WTC11 (cell line): ENCODE measurements around the gene SLC15A4. TPM values are rescaled to one million over a fixed set of nuclear protein-coding genes. Genes with fewer than 3 reads are reported as not detected.

Source experiments
- ATAC-seq: fragments of 200-7000 bp; cut with Tn5 transposase; 2 replicates; pipeline ENCODE4 v1.10.0; 2021; ENCODE audit warnings: mild to moderate bottlenecking, moderate library complexity
- CTCF ChIA-PET: fragments of 300-600 bp; sonication (Branson Sonifier 250); formaldehyde crosslinking; loops from one replicate; lab custom pipeline; 2021; ENCODE audit warnings: antibody characterized with exemption; lab: Charles Lee
- POLR2A ChIA-PET: fragments of 350-600 bp; sonication (Branson Sonifier 250); formaldehyde crosslinking; loops from one replicate; lab custom pipeline; 2021; ENCODE audit warnings: antibody characterized with exemption; lab: Charles Lee
- DNase-seq: peaks from one replicate; pipeline ENCODE4 v3.0.0; 2021; ENCODE audit warnings: low spot score
- H3K27ac Mint-ChIP-seq: 2 replicates; pipeline ENCODE4 v1.8.0; 2021; ENCODE audit warnings: mixed read lengths
- H3K27me3 Mint-ChIP-seq: 2 replicates; pipeline ENCODE4 v1.8.0; 2021; ENCODE audit warnings: low read depth, mild to moderate bottlenecking, moderate library complexity, mixed read lengths
- H3K36me3 Mint-ChIP-seq: 2 replicates; pipeline ENCODE4 v1.8.0; 2021; ENCODE audit warnings: mixed read lengths
- H3K4me1 Mint-ChIP-seq: 2 replicates; pipeline ENCODE4 v1.8.0; 2022; ENCODE audit warnings: mixed read lengths
- H3K4me3 Mint-ChIP-seq: 2 replicates; pipeline ENCODE4 v1.8.0; 2021; ENCODE audit warnings: mild to moderate bottlenecking, moderate library complexity, mixed read lengths
- H3K9me3 Mint-ChIP-seq: 2 replicates; pipeline ENCODE4 v1.8.0; 2021; ENCODE audit warnings: mixed read lengths
- ATF3 ChIP-seq: sonication (generic); formaldehyde crosslinking; conservative IDR thresholded peaks from 2 replicates; pipeline ENCODE4 v1.8.1; 2022; ENCODE audit warnings: mild to moderate bottlenecking, missing genetic modification reagents
- EMX1 ChIP-seq: fragments of 250-450 bp; sonication (Bioruptor Pico); IDR thresholded peaks from 2 replicates; pipeline ENCODE4 v1.8.0; 2021; ENCODE audit warnings: mild to moderate bottlenecking
- ERG ChIP-seq: fragments of 250-450 bp; sonication (Bioruptor Pico); IDR thresholded peaks from 2 replicates; pipeline ENCODE4 v1.8.0; 2021; ENCODE audit warnings: mild to moderate bottlenecking
- FOXP4 ChIP-seq: sonication (generic); formaldehyde crosslinking; IDR thresholded peaks from 2 replicates; pipeline ENCODE4 v1.8.0; 2022; ENCODE audit warnings: mild to moderate bottlenecking, missing genetic modification reagents
- GTF2I ChIP-seq: fragments of 250-450 bp; sonication (Bioruptor Pico); conservative IDR thresholded peaks from 2 replicates; pipeline ENCODE4 v1.4.0; 2021; ENCODE audit warnings: mild to moderate bottlenecking
- RORB ChIP-seq: fragments of 250-450 bp; sonication (Bioruptor Pico); IDR thresholded peaks from 2 replicates; pipeline ENCODE4 v1.9.0; 2021; ENCODE audit warnings: mild to moderate bottlenecking
- ZNF281 ChIP-seq: sonication (generic); formaldehyde crosslinking; IDR thresholded peaks from 2 replicates; pipeline ENCODE4 v1.8.0; 2023; ENCODE audit warnings: mild to moderate bottlenecking, missing genetic modification reagents
- total RNA-seq: library from RNA; stranded (reverse); gene quantifications from 3 replicates; pipeline ENCODE4 v1.2.3, GENCODE V29; 2021
- TF ChIP-seq, protein P1 (sequence below): fragments of 200-600 bp; IDR thresholded peaks from 2 replicates; pipeline ENCODE4 v1.8.0; 2022; ENCODE audit warnings: antibody characterized with exemption
- TF ChIP-seq, protein P2 (sequence below): fragments of 250-450 bp; sonication (Bioruptor Pico); IDR thresholded peaks from 2 replicates; pipeline ENCODE4 v1.9.0; 2021; ENCODE audit warnings: mild to moderate bottlenecking
- TF ChIP-seq, protein P3 (sequence below): fragments of 250-450 bp; sonication (Bioruptor Pico); conservative IDR thresholded peaks from 2 replicates; pipeline ENCODE4 v1.9.0; 2021; ENCODE audit warnings: mild to moderate bottlenecking
- TF ChIP-seq, protein P4 (sequence below): fragments of 250-450 bp; sonication (Bioruptor Pico); IDR thresholded peaks from 2 replicates; pipeline ENCODE4 v1.9.0; 2021; ENCODE audit warnings: mild to moderate bottlenecking, borderline replicate concordance

SLC15A4 gene
- total RNA-seq, 1 experiment from 2014 or later = 6.4 TPM

DNA sequence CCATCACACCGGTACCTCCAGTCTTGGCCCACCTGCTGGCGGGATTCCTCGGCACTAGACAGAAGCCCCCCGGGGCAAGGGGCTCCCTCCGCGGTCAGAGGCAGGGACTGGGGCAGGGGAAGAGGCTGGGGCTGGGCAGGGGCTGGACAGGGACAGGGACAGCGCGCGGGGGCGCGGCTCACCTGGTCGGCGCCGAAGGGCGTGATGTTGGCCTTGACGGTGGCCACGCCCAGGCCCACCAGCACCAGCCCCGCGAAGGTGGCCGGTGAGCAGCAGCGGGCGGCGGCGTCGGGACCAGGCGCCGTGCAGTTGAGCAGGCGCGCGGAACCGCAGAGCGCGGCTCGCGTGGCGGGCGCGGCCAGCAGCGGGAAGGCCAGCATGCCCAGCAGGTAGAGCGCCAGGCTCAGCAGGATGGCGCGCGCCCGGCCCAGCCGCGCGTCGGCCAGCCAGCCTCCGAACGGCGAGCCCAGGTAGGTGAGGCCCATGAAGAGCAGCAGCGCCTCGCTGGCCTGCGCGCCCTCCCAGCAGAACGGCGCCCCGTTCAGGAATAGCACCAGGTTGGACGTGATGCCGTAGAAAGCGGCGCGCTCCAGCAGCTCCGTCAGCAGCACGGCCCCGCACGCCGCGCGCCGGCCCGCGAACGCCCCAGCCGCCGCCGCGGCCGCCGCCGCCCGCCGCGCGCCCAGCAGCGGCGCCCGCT lies 392 bp downstream of the SLC15A4 start:
- Mint-ChIP-seq H3K4me1 (peaks cover 10% of the 10 kb centered on the region), H3K27ac (no peak overlapping the region), H3K36me3 (peaks cover 48% of the 10 kb centered on the region), H3K27me3 (peaks cover 3% of the 10 kb centered on the region), H3K9me3 (peaks cover 34% of the 10 kb centered on the region), H3K4me3 (peak overlapping the region; percentile 63)
- DNase-seq (peak; percentile 18), ATAC-seq (peak; percentile 35)
- TF ChIP-seq FOXP4 (CRISPR knock-in tag) (0 out of 2 replicates have a peak, but pooled peaks have one; percentile 27), EMX1 (no peak)
- ChIA-PET POLR2A (no interaction called here), CTCF (no interaction called here)

DNA sequence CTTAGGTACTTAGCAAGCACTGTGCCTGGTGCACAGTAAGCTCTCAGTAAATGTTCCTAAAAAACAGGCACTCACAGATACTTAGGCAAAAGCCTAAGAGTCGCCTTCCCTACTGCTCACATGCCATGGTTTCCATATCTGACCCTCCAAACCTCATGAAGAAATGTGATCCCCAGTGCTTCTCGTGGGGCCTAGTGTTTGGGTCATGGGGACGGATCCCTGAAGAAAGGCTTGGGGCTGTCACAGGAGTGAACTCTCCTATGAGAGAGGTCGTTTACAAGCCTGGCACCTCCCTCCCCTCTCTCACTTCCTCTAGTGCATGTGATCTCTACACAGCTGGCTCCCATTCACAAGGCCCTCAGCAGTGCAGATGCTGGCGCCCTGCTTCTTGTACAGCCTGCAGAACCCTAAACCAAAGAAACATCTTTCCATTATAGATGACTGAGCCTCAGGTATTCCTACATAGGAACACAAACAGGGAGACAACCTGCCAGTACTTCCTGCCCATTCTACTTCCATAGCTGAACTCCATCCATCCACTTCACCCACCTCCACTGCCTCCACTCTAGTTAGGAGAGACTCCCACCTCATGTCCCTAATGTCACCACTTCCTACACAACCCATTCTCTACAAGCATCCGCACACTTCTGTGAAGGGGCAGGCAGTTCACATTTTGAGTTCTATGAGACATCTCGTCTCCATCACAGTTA lies 2.9 kb downstream of the SLC15A4 start:
- CTCF ChIA-PET = no interaction called here
- H3K27me3 Mint-ChIP-seq = peaks cover 7% of the 10 kb centered on the region
- TF ChIP-seq GTF2I (no peak), RORB (CRISPR knock-in tag) (no peak), ATF3 (CRISPR knock-in tag) (no peak)
- TF ChIP-seq, protein P1, sequence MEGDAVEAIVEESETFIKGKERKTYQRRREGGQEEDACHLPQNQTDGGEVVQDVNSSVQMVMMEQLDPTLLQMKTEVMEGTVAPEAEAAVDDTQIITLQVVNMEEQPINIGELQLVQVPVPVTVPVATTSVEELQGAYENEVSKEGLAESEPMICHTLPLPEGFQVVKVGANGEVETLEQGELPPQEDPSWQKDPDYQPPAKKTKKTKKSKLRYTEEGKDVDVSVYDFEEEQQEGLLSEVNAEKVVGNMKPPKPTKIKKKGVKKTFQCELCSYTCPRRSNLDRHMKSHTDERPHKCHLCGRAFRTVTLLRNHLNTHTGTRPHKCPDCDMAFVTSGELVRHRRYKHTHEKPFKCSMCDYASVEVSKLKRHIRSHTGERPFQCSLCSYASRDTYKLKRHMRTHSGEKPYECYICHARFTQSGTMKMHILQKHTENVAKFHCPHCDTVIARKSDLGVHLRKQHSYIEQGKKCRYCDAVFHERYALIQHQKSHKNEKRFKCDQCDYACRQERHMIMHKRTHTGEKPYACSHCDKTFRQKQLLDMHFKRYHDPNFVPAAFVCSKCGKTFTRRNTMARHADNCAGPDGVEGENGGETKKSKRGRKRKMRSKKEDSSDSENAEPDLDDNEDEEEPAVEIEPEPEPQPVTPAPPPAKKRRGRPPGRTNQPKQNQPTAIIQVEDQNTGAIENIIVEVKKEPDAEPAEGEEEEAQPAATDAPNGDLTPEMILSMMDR = no peak
- TF ChIP-seq, protein P2, sequence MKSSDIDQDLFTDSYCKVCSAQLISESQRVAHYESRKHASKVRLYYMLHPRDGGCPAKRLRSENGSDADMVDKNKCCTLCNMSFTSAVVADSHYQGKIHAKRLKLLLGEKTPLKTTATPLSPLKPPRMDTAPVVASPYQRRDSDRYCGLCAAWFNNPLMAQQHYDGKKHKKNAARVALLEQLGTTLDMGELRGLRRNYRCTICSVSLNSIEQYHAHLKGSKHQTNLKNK (CRISPR knock-in tag) = no peak
- ATAC-seq (no peak), DNase-seq (no peak)
- H3K9me3 Mint-ChIP-seq = peaks cover 39% of the 10 kb centered on the region
- H3K27ac Mint-ChIP-seq = 0 out of 2 replicates have a peak overlapping the region, but pooled peaks have one; percentile 54
- peaks cover 48% of the 10 kb centered on the region for H3K36me3 Mint-ChIP-seq
- POLR2A ChIA-PET = no interaction called here
- peaks cover 18% of the 10 kb centered on the region for H3K4me1 Mint-ChIP-seq
- no peak overlapping the region for H3K4me3 Mint-ChIP-seq

DNA sequence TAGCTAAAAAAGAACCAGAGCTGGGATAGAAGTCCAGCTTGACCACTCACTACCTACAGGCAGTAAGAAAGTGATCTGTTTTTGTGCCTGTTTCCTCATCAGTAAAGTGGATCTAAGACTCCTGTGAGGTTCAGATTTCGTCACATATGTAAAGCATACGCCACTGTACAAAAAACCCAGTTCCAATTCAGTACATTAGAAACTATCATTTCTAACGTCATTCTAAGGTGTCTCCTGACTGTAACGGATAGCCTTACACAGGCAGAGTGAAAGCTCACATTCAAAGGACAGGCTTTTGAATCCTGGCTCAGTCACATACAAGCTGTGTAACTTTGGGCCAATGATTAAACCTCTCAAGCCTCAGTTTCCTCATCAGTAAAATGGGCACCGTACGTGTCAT lies 3.5 kb downstream of the SLC15A4 start:
- ChIA-PET POLR2A (interaction anchor here (0.6 kb wide), 1 partner anchor 808 kb away, joined by 3 read pairs; no protein-coding TSS in a partner anchor), CTCF (interaction anchor here (0.6 kb wide), 1 partner anchor 138 kb away, joined by 3 read pairs; no protein-coding TSS in a partner anchor)
- H3K36me3 Mint-ChIP-seq = peaks cover 46% of the 10 kb centered on the region
- peaks cover 42% of the 10 kb centered on the region for H3K9me3 Mint-ChIP-seq
- H3K4me3 Mint-ChIP-seq = no peak overlapping the region
- DNase-seq (no peak), ATAC-seq (no peak)
- peaks cover 7% of the 10 kb centered on the region for H3K27me3 Mint-ChIP-seq
- peaks cover 18% of the 10 kb centered on the region for H3K4me1 Mint-ChIP-seq
- H3K27ac Mint-ChIP-seq = no peak overlapping the region
- TF ChIP-seq, protein P3, sequence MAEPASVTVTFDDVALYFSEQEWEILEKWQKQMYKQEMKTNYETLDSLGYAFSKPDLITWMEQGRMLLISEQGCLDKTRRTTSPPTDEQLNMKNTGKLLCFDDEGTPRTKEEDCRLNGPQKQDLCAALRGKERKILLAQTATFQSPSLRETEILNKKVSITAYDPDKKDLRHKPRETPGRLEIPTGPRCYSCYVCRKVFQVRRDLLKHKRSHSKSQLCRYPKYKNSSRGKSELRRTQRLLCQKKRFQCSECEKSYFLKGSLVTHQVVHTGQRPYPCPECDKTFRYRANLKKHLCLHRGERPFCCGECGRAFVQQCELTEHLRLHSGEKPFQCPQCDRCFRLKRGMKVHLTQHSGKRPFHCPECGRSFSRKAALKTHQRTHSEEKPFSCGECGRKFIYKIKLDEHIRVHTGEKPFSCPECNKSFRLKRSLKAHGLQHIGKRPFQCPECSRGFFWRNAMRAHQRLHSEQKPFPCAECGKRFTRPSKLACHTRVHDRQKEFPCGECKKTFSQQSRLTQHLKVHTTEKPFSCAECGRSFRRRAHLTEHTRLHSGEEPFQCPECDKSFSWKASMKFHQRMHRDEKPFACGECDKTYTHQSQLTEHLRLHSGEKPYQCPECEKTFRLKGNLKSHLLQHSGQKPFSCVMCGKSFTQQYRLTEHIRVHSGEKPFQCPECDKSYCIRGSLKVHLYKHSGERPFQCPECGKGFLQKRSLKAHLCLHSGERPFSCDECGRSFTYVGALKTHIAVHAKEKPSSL (CRISPR knock-in tag) = no peak
- TF ChIP-seq ERG (no peak), ZNF281 (no peak)
- TF ChIP-seq, protein P4, sequence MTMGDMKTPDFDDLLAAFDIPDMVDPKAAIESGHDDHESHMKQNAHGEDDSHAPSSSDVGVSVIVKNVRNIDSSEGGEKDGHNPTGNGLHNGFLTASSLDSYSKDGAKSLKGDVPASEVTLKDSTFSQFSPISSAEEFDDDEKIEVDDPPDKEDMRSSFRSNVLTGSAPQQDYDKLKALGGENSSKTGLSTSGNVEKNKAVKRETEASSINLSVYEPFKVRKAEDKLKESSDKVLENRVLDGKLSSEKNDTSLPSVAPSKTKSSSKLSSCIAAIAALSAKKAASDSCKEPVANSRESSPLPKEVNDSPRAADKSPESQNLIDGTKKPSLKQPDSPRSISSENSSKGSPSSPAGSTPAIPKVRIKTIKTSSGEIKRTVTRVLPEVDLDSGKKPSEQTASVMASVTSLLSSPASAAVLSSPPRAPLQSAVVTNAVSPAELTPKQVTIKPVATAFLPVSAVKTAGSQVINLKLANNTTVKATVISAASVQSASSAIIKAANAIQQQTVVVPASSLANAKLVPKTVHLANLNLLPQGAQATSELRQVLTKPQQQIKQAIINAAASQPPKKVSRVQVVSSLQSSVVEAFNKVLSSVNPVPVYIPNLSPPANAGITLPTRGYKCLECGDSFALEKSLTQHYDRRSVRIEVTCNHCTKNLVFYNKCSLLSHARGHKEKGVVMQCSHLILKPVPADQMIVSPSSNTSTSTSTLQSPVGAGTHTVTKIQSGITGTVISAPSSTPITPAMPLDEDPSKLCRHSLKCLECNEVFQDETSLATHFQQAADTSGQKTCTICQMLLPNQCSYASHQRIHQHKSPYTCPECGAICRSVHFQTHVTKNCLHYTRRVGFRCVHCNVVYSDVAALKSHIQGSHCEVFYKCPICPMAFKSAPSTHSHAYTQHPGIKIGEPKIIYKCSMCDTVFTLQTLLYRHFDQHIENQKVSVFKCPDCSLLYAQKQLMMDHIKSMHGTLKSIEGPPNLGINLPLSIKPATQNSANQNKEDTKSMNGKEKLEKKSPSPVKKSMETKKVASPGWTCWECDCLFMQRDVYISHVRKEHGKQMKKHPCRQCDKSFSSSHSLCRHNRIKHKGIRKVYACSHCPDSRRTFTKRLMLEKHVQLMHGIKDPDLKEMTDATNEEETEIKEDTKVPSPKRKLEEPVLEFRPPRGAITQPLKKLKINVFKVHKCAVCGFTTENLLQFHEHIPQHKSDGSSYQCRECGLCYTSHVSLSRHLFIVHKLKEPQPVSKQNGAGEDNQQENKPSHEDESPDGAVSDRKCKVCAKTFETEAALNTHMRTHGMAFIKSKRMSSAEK = no peak
